GM21423 (cell line): ENCODE data around the gene ADCY9.
"Not testable (repeated sequence)": the region's sequence is repeated elsewhere in the genome, so short reads cannot be mapped to it uniquely, and the experiment has no call there.

ENCODE experiments used
- ATAC-seq: cut with Tn5 transposase; IDR thresholded peaks from one replicate; pipeline ENCODE4 v1.9.1; 2021; ENCODE audit warnings: mild to moderate bottlenecking, moderate library complexity; ENCODE audit not compliant: unreplicated experiment

ADCY9 gene

DNA sequence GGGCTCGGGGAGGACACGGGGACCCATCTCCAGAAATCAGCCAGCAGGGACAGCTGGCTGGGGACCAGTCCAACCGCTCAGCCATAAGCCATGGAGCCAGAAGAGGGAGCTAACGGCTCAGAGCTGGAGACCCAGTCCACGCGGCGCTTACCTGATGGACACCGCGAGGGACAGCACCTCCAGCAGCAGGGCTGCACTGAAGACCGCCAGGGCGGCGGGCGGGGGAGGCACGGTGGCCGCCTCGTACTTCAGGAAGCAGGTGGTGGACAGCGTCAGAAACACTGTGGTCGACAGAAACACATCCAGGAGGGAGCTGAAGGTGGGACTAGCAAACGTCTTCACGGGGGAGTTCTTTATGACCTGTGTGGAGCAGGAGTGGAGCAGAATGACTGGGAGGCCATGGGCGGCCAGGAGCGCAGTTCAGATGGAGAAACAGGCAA is 133.1 kb downstream of the ADCY9 start:
- ATAC-seq: no peak

DNA sequence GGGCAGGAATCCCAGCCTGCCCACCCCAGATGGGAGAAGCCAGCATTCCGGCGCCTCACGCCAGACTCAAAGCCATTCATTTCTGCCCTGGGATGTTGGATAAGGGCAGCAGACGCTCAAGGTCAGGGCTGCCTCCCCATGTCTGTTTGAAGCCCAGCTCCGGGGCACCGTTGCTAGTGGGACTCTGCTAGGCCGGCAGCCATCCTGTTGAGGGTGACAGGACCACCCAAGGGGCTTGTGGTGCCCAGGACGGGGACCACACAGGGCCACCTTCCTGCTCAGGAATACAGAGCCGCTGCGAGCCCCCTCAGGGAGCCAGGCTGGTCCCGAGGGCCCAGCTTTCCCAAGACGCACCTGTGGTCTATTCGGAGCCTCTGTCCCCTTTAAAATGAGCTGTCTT is 134.0 kb downstream of the ADCY9 start:
- ATAC-seq: no peak

DNA sequence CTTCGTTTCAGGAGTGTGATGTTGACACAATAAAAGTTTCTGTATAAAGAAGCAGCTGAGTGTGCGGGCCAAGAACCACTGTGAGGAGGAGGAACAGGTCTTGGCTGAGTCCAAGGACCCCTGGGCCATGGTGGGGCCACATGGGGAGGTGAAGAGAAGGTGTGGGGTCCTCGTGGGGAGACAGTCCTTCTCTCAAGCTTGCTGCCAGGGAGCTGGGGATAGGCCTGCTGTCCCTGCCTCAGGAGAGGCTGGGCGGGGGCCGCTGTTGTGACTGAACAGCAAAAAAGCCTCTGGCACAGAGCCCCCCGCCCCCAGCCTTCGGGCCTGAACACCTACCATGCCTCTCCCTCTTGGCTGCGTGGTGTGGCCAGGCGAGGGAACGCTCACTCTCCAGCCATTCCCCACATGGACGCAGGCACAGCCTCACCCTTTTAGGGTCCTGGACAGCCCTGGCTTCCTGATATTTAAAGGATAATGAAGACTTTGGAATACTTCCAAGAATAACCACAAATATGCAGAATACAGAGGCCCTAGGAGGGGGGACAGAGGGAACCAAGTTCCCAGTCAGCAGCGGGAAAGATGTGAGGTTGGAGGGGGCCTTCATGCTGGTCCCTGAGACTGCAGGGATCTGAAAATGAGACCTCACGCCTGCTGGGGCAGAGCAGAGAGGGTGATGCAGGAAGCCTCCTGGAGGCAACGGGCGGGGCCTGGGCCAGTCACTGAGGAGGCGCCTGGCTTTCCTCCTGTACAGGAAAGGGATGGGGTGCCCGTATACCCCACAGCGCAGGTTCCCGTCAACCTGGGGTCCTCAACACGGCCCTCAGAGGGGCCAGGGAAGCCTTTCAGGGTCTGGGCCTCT is 135.8 kb downstream of the ADCY9 start:
- ATAC-seq: no peak

DNA sequence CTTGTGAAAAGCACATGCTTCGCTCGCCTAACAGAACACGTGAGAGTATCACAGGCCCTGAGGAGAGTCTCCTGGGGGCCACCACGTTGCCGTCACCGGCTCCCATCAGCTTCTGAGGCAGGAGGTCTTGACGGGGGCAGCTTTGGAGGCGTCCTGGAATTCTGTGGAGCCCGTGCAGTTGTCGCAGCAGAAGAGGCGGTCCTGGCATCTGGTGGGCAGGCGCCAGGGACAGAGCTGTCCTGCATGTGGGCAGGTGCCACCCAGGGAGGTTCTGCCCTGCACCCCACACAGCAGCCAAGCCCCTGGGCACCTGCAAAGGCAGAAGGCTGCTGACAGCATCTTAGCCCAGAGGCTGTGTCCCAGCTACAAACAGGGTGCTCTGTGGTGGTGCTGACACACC is 136.7 kb downstream of the ADCY9 start:
- ATAC-seq: no peak

DNA sequence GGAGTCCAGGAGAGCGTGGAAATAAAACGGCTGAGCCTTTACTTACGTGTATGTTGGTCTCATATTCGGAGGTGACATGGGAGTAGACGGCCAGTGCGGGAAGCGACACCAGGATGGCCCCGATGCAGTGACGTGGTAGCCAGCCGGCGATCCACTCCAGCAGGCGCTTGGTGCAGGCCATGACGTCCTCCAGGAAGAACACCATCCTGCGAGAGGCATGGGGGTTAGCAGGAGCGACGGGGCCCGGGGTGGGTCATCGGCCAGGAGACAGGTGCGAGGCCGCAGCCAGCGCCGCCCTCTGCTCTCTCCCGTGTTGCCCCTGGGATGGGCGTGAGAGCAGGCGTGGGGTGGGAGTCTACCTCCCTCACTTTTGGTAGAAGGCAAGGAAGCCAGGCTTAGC is 137.2 kb downstream of the ADCY9 start:
- ATAC-seq: no peak

DNA sequence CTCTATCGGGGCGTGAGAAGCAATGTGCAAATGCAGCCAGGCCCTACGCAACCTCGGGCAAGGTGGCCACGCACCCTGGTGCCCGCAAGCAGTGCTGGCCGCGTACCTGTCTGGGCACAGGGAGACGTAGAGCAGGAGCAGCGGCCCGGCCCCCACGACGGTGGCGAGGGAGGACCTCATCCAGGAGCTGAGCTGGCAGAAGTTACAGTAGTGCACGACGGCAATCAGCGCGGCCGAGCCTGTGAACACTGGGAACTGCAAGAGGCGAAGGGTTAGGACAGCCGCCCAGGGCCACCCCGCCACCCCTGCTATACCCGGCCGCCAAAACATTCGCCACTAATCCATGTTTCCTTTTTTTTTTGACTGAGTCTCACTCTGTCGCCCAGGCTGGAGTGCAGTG is 138.9 kb downstream of the ADCY9 start:
- no peak for ATAC-seq

DNA sequence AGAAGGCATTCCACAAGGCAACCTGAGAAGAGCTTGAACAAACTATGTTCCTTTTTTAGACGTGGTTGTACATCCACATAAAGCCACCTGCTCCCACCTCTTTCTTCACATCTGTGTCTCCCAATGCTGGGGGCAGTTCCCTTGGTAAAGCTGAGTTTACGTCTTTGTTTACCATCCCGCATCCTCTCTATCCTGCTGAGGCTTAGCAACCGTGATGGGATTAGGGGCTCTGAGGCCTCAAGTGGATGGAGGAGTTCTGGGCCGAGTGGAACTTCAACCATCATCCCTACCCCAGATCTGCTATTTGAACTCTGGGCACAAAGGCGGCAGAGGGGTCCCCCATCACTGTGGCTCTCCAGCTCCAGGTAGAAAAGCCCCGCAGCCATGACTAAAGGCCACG is 141.5 kb downstream of the ADCY9 start:
- no peak for ATAC-seq

DNA sequence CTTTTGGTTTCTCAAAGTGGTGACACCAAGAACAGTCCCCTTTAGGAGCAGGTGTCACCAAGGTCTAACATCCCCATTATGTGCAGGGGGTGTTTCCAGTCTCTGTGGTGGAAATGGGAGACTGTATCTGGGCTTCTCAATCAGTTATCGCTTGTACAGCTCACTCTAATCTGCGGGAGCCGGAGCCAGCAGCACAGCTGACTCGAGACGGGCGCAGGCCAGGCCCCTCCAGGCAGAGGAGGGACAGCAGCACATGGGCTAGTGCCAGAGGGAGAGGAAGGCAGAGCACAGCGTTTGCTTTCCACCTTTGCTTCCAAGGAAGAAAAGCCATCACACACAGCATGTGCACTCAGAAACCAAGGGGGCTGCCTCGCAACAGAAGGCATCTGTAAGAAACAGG is 144.5 kb downstream of the ADCY9 start:
- ATAC-seq: no peak

DNA sequence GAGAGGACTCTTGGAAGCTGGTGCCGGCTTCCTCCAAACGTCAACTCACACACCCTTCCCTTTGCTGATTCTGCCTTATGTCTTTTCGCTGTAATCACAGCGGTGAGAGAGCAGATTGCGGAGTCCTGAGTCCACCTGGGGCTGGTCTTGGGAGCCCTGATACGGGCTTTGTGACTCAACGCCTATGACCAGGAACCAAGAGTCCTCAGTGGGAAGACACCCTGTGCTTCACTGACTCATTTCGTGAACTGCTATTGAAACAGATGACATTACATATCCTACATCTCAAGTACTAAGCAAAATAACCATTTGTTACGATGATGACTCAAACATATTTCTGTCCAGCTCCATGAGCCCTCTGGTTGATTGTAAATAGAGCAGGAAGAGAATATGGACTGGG is 145.0 kb downstream of the ADCY9 start:
- ATAC-seq: no peak

DNA sequence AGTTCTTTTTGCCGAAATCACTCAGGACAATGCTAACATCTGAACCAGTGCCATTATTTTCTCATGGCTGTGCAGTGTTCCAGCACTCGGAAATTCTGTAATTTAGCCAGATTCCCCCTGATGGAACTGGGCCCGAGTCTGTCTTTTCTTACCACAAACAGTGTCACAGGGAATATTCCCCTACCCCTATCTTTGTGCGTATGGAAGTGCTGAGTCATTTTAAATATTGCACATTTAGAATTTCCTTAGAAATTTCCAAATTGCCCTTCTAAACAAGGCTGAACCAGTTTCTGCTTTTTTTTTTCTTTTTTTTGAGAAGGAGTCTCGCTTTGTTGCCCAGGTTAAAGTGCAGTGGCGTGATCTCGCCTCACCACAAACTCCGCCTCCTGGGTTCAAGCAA is 147.7 kb downstream of the ADCY9 start:
- no peak for ATAC-seq

DNA sequence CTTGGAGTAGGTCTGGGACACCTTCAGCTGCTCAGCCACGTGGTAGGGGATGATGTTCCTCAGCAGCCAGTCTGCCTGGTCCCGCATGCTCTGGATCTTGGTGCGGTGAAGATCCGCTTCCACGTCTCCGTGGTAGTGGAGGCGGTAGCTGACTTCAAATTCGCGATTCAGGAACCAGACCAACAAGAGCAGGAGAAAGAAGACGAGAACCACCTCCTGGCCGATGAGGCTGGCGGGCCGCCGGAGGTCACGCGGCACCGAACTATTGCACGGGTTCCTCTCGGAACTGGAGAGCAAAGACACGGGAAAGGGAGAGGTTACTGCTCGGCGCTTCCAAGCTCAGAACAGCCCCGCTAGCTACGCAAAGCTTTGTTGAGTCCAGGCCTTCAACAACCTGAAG is 149.6 kb downstream of the ADCY9 start:
- ATAC-seq: no peak

DNA sequence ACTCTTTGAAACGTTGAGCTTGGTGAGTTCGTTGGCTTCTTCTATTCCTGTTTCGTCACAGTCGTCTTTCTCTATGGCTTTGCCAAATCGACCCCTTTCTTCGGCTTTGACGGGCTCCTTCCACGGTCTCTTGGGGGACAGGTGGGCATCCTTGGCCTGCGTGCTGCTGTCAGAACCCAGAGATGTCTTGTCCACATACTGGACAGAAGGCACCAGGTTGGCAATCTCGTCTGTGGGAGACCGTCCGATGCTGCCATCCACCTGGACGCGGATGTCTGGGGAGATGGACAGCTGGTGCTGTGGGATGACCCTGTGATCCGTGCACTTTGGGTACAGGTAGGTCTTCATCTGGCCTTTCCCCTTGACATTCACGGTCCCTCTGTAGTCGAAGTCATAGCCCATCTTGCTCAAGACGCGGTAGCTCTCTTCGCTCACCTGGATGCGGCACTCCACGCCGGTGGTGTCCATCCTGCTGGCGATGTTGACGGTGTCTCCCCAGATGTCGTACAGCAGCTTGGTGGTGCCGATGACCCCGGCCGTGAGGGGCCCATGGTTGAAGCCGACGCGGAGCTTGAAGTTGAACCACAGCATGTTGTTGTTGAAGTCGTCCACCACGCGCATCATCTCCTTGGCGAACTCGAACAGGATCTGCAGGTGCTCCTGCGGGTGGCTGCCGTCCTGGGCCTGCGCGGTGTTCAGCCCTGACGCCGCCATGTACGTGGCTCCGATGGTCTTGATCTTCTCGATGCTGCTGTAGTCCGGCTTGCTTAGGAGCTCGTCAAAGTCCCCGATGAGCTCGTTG is 150.3 kb downstream of the ADCY9 start:
- ATAC-seq: no peak

DNA sequence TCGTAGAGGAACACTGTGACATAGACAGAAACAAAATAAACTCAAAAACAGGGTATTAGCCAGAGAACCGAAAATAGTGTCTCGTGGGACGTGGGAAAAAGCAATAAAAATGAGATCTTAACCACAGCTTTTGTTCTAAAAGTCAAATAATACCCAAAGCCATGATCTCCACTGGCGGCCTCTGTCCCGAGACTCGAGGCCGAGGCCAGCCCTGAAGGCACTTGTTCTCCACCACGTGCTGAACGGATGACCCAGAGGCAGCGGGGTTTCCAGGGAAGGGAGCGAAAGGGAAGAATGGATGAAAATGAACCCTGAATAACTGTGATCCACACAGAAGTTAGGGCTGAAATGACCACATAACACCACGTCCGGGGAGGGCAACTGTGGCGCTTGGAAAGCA is 150.9 kb downstream of the ADCY9 start:
- no peak for ATAC-seq

DNA sequence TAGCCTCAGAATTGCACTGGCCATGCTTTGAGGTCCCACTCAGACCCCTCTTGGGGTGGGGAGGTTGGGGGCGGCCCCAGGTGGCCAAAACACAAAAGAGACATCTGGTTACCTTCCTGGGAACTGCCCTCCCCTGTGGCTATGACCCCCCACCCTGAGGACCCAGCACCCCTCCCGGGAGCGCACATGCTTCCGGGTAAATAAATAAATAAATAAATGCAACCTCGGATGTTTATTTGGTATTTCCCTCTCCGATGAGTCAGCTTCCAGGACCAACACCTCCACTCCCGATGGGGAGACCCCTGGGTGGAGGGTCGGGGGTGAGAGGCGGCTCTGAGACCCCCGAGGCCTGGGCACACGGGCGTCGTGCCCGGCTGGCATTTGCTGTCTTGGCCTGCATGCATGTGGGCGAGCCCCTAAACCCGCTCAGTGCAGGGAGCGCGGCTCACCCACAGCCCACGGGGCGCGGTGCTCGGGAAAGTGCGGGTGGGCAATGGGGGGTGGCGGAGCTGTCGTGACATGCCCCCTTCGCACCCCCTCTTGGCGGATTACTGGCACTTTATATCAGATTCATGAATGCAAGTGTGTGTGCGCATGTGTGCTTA is 151.5 kb downstream of the ADCY9 start:
- no peak for ATAC-seq

DNA sequence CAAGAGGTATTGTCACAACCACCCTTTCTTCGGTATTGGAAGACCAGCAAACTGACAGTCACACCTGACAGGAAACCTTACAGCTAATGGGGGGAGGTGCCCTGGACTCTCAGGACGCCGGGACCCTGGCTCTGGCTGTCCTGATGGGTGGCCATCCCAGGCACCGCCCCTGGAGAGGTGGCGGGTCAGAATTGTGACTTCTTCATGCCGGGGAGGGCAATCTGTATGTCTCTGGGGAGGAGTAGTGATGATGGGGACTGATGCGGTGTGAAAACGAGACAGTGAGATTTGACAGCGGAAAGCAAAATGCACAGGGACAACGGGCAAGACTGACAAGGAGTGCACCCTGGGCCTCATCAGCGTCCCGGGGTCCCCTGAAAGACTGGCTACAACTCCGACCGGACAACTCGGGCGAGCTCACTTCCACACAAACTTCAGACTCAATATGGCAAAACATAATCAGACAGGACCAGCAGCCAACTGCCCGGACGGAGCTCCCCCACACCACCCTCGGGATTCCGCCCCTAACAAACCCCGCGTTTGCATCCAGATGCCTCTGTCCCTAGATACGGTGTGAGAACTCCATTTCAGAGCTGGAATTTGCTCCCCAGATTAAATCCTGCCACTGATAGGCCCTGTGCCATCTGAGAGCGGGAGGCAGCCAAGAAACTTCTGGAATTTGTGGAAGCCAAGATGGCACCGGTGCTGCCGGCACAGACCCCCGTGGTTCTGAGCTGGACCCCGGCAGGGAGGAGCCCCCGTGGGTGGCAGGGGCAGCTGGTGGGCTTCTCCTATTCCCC is 152.2 kb downstream of the ADCY9 start:
- no peak for ATAC-seq

DNA sequence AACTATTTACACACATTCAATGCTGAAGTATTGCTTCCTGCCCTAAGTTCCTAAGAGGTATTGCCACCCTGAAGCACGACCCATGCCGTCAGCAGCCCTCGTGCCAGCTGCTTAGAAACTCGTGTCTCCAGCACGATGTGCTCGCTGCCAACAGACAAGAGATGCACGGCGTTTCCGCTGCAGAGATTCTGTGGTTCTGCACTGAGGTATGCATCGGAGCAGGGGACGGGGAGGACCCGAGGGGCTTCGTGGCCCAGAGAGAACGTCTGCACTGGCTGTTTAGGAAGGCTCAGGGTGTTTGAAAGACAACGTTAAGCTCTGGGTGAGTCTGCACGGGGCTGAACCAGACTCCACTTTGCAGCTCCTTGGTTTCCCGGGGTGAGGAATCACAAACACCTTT is 153.0 kb downstream of the ADCY9 start:
- no peak for ATAC-seq

DNA sequence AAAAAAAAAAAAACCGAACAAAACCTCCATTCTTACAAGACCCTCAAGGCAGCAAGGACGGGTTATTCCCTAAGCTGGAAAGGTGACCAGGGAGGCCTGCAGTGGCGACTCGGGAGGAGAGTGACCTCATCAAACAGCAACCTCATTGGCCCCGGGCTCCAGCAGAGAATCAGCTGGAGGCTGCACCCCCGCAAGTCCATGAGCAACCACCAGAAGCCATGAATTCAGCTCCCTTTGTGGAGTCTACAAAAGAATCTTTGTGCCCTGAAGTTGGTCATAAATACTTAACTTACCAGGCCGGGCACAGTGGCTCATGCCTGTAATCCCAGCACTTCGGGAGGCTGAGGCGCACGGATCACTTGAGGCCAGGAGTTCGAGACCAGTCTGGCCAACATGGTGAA is 154.8 kb downstream of the ADCY9 start:
- no peak for ATAC-seq

DNA sequence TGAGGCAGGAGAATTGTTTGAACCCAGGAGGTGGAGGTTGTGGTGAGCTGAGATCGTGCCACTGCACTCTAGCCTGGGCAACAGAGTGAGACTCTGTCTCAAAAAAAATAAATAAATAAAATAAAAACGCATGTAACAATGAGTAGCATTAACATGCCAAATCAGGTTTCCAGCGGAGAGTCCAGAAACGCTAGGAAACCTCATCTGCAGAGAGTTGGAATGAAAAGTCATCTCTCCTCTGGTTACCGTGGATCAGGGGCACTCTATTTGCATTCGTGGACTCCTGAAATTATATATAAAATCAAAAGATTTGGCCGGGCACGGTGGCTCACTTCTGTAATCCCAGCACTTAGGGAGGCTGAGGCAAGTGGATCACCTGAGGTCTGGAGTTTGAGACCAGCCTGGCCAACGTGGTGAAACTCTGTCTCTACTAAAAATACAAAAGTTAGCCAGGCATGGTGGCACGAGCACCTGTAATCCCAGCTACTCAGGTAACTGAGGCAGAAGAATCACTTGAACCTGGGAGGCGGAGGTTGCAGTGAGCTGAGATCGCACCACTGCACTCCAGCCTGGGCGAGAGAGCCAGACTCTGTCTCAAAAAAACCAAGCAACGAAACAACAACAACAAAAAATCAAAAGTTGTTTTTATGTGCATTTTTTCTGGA is 156.2 kb downstream of the ADCY9 start:
- ATAC-seq: not testable (repeated sequence)

DNA sequence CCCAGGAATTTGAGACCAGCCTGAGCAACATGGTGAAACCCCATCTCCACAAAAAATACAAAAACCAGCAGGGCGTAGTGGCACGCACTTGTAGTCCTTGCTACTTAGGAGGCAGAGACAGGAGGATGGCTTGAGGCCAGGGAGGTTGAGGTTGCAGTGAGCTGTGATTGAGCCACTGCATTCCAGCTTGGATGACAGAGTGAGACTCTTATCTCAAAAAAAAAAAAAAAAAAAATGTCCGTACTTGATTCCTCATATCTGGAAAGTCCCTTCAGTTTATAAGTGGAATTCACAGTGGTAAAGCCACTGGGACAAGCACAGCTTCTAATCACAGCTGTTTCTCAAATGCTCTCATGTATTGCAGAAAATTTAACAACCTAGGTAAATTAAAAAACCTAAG is 157.1 kb downstream of the ADCY9 start:
- no peak for ATAC-seq

DNA sequence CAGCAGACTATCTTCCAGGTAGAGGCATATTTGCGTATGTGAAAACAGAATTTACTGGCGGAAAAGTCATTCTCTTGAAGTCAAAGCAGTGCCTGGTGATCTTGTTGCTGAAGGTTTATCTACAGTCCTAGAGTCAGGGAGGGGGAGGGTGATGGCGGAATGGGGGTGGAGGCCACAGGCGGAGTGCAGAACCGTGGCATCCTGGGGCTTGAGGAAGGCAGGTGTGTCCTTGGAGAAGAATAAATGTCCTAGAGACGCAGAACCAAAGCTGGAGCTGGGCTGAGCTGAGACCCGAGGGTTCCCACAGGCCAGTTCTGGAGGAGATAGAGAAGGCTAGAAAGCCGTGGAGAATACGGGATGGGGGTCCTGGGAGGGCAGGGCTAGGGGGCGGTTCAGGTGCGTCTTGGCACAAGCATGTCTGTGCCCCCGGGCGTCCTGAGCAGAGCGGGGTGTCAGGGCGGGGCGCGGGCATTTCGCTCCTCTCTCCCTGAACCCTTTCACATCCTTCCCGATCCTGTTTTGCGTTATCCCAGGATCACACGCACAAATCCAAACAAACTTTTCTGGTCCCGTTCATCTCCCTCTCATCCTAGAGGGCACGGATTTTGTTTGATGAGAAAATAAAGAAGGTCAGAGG is 158.8 kb downstream of the ADCY9 start:
- no peak for ATAC-seq
